HL-60 (cell line): ENCODE data around the gene TMEM59L.

Experiments
- DNase-seq, 2 experiments: peaks; one replicate each; pipeline ENCODE4 v3.0.0-alpha.2; 2010 to 2020; ENCODE audit warnings: low read depth in 1 of 2, low spot score in 1 of 2
- H3K27ac ChIP-seq: fragments of 250-450 bp; sonication (Bioruptor Pico); replicated peaks from 2 replicates; pipeline ENCODE4 v1.5.1; 2020; ENCODE audit warnings: mild to moderate bottlenecking, moderate library complexity
- H3K27me3 ChIP-seq: fragments of 250-450 bp; sonication (Bioruptor Pico); 2 replicates; pipeline ENCODE4 v1.5.1; 2021; ENCODE audit warnings: mild to moderate bottlenecking, moderate library complexity; ENCODE audit not compliant: insufficient read depth, poor library complexity, severe bottlenecking
- H3K4me3 ChIP-seq: replicated peaks from 2 replicates; pipeline ENCODE4 v1.5.1; 2011; ENCODE audit warnings: mild to moderate bottlenecking, control low read depth, low read length; ENCODE audit not compliant: insufficient read depth
- GABPA ChIP-seq: IDR thresholded peaks from 2 replicates; pipeline ENCODE4 v1.6.1; 2012; ENCODE audit warnings: low read depth
- POLR2AphosphoS5 ChIP-seq: IDR thresholded peaks from 2 replicates; pipeline ENCODE4 v1.6.1; 2012; ENCODE audit warnings: low read depth
- SPI1 ChIP-seq: IDR thresholded peaks from 2 replicates; pipeline ENCODE4 v1.6.1; 2012; ENCODE audit warnings: low read depth, mild to moderate bottlenecking, borderline replicate concordance
- TF ChIP-seq, protein P1 (sequence below): IDR thresholded peaks from 2 replicates; pipeline ENCODE4 v1.6.1; 2012; ENCODE audit warnings: low read depth; ENCODE audit not compliant: insufficient replicate concordance
- TF ChIP-seq, protein P2 (sequence below): IDR thresholded peaks from one replicate; pipeline ENCODE4 v1.5.1; 2011; ENCODE audit warnings: low read length, control low read depth, inconsistent platforms; ENCODE audit not compliant: insufficient read depth

The TMEM59L gene

DNA sequence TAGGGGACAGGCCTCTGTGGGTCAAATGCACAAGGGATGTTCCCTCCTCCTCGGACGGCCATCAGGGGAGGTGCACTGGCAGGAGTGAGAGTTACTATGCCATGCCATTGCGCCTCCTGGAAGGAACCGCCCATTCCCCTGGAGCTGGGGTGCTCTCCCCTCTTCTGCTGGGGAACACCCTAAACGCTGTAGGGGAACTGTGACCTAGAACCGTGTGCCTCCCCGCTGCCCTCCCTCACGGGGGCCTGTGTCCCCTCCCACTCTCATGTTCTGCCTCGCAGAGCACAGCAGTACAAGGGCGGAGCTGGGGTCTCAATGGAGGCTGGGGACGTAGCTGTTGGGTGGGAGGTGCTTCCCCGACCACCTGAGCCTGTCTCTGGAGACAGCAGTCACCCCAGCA, 53.6 kb downstream of the TMEM59L start:
- Histone ChIP-seq H3K27ac (no peak overlapping the region), H3K4me3 (no peak overlapping the region)
- TF ChIP-seq SPI1 (no peak), POLR2AphosphoS5 (no peak)

DNA sequence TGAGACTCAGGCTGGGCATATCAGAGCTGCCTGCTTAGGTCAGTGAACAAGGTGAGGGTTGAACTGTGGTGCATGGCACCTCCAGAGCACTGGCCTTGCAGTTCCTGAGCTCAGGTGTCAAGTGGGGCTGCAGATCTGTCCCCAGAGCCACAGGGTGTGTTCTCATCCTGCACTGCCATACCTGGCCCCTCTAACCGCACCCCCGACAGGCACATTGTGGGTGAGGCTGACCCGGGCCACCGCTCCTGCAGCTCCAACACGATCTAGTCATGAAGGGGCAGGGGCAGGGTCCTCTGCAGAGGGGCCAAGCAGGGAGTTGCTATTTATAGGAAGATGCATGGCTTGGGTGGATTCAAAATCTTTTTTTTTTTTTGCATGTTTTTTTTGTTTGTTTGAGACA, 54.1 kb downstream of the TMEM59L start:
- Histone ChIP-seq H3K27ac (no peak overlapping the region), H3K4me3 (no peak overlapping the region), H3K27me3 (no peaks in the 10 kb centered on the region)
- no peak for DNase-seq
- TF ChIP-seq, protein P1, sequence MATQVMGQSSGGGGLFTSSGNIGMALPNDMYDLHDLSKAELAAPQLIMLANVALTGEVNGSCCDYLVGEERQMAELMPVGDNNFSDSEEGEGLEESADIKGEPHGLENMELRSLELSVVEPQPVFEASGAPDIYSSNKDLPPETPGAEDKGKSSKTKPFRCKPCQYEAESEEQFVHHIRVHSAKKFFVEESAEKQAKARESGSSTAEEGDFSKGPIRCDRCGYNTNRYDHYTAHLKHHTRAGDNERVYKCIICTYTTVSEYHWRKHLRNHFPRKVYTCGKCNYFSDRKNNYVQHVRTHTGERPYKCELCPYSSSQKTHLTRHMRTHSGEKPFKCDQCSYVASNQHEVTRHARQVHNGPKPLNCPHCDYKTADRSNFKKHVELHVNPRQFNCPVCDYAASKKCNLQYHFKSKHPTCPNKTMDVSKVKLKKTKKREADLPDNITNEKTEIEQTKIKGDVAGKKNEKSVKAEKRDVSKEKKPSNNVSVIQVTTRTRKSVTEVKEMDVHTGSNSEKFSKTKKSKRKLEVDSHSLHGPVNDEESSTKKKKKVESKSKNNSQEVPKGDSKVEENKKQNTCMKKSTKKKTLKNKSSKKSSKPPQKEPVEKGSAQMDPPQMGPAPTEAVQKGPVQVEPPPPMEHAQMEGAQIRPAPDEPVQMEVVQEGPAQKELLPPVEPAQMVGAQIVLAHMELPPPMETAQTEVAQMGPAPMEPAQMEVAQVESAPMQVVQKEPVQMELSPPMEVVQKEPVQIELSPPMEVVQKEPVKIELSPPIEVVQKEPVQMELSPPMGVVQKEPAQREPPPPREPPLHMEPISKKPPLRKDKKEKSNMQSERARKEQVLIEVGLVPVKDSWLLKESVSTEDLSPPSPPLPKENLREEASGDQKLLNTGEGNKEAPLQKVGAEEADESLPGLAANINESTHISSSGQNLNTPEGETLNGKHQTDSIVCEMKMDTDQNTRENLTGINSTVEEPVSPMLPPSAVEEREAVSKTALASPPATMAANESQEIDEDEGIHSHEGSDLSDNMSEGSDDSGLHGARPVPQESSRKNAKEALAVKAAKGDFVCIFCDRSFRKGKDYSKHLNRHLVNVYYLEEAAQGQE, result no peak
- TF ChIP-seq GABPA (no peak), SPI1 (no peak), POLR2AphosphoS5 (no peak)
- TF ChIP-seq, protein P2, sequence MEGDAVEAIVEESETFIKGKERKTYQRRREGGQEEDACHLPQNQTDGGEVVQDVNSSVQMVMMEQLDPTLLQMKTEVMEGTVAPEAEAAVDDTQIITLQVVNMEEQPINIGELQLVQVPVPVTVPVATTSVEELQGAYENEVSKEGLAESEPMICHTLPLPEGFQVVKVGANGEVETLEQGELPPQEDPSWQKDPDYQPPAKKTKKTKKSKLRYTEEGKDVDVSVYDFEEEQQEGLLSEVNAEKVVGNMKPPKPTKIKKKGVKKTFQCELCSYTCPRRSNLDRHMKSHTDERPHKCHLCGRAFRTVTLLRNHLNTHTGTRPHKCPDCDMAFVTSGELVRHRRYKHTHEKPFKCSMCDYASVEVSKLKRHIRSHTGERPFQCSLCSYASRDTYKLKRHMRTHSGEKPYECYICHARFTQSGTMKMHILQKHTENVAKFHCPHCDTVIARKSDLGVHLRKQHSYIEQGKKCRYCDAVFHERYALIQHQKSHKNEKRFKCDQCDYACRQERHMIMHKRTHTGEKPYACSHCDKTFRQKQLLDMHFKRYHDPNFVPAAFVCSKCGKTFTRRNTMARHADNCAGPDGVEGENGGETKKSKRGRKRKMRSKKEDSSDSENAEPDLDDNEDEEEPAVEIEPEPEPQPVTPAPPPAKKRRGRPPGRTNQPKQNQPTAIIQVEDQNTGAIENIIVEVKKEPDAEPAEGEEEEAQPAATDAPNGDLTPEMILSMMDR, result no peak

More for the DNA sequence above, 53.6 kb downstream of the TMEM59L start:
- no peaks in the 10 kb centered on the region for H3K27me3 ChIP-seq
- DNase-seq, result no peak

DNA sequence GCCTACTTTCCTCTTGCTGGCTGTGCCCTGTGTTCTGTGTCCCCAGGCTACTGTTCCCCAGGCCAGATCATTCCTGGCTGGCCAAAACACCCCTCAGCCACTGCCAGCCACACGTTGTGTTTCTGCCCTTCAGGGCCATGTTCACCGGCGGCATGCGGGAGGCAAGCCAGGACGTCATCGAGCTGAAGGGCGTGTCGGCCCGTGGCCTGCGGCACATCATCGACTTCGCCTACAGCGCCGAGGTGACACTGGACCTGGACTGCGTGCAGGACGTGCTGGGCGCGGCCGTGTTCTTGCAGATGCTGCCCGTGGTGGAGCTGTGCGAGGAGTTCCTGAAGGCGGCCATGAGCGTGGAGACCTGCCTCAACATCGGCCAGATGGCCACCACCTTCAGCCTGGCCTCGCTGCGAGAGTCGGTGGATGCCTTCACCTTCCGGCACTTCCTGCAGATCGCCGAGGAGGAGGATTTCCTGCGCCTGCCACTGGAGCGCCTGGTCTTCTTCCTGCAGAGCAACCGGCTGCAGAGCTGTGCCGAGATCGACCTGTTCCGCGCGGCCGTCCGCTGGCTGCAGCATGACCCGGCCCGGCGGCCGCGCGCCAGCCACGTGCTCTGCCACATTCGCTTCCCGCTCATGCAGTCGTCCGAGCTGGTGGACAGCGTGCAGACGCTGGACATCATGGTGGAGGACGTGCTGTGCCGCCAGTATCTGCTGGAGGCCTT, 55.0 kb downstream of the TMEM59L start:
- DNase-seq, result no peak
- H3K27me3 ChIP-seq, result no peaks in the 10 kb centered on the region
- no peak overlapping the region for H3K4me3 ChIP-seq
- no peak overlapping the region for H3K27ac ChIP-seq
- TF ChIP-seq GABPA, result no peak
- TF ChIP-seq POLR2AphosphoS5, result no peak
- TF ChIP-seq, protein P2, result no peak
- TF ChIP-seq, protein P1, result no peak
- no peak for TF ChIP-seq SPI1

DNA sequence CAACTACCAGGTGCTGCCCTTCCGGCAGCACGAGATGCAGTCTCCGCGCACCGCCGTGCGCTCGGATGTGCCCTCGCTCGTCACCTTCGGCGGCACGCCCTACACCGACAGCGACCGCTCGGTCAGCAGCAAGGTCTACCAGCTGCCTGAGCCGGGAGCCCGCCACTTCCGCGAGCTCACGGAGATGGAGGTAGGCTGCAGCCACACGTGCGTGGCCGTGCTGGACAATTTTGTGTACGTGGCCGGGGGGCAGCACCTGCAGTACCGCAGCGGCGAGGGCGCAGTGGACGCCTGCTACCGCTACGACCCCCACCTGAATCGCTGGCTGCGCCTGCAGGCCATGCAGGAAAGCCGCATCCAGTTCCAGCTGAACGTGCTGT, 55.6 kb downstream of the TMEM59L start:
- TF ChIP-seq SPI1 (no peak), POLR2AphosphoS5 (no peak), GABPA (no peak)
- TF ChIP-seq, protein P2, result no peak
- TF ChIP-seq, protein P1, result no peak
- Histone ChIP-seq H3K4me3 (no peak overlapping the region), H3K27me3 (no peaks in the 10 kb centered on the region), H3K27ac (no peak overlapping the region)
- DNase-seq, result no peak
